GM03348 (cell line): ENCODE measurements around the gene S100PBP.
A peak's percentile ranks its signal among the peaks of the same experiment; 100 is the strongest.

ENCODE experiments used
- DNase-seq: peaks from one replicate; pipeline ENCODE4 v3.0.0; 2012; ENCODE audit warnings: low spot score

S100PBP gene

DNA sequence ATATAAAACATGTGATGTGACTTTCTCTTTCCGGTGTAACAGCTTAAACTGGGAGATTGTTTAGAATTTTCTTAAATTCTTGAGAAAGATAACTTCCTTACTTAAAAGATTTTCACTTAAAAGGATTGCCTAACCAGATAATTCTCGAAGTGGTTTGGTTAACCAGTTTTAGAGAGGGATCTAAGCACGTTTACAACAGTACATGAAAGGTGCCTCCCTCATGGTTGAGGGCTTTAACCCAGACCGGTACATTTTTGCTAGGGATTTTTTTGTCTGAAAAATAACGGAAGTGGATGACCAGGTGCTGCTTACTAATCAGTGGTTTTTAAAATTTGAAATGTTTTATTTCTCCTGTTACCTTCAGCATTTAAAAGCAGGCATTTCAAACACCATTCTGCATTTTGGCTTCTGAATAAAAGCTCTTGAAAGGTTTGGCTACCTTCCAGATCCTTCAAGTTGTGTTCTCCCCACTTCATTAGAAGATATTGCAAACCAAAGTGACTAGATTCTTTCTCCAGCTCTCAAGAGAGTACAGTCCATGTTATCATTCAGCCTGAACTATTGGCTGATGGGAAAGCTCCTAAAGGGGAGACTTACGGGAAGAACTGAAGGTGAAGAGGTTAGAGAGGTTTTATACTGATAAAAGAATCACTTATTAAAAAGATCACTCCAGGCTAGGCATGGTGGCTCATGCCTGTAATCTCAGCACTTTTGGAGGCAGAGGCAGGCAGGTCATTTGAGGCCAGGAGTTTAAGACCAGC is 12.8 kb downstream of the S100PBP start:
- no peak for DNase-seq

DNA sequence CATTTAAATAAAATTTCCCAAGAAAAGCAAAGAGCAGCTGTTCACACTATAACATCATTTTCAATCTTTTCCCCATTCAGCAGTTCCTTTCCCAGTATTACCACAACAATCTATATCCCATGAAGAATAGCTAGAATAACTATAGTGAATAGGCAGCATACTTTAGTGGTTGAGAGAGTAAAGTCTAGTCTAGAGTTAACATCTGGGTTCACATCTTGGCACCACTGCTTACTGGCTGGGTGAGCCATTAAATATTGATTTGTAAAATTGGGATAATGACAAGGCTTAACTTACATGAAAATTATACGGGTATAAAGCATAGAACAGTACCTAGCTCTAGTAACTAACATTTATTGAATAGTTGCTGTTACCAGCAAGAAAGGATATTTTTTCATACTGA is 14.4 kb downstream of the S100PBP start:
- DNase-seq = no peak

GRCh38 chr1:32848354-32849063 is 31.1 kb downstream of the S100PBP start:
- DNase-seq = no peak

GRCh38 chr1:32855861-32856617 is 38.6 kb downstream of the S100PBP start:
- DNase-seq = no peak

GRCh38 chr1:32858136-32858535 is 40.7 kb downstream of the S100PBP start:
- no peak for DNase-seq

DNA sequence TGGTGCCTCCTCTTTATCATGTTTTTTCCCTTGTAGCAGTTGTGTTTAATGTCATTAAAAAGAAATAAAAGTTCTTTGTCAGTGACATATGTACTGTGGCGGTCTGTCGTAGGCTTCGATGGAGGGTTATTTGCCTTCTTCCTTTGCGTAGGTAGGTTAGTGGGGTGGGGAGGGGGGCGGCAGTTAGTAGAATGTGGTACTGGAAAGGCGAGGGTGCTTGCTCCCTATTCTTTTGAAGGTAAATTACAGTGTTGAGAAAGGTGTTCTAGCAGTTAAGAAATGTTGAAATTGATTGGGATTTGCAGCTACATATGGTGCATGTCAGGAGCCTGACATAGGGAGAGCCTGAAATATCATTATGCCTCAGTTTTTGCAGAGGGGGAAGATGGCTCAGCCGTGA is 41.3 kb downstream of the S100PBP start:
- no peak for DNase-seq

DNA sequence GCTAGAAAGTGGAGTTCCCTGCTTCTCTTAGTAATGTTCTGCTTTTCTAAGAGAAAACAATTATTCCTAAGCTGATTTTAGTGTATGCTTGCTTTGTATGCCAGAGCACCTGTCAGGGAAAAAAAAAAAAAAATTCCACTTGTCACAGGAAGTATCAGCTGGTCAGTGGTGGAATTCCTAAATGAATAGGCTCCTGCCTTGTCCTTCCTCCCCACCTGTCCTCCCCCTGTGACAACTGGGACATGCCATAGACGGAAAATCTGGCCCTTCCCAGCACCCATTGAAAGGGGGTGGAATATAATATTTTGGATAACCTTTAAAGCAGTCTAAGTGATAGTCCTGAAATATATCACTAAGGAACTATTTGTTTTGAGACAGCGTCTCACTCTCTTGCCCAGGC is 42.5 kb downstream of the S100PBP start:
- DNase-seq = no peak

DNA sequence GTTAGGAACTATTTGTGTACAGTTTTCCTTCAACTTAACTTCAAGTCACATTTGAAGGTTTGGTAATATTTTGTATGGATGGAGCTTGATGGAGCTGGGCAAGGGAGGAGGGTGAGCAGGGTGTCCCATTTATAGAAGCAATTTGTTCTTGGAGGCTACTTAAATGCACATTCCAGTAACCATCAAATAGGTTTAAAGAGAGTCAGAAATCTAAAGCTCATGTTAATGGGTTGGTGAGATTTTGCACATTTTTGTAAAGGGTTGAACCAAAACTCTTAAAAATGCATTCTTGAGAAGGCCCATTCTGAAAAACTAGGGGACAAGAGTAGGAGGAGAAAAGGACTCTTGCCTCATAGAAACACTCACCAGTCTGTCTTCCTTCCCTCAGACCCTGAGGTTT is 43.1 kb downstream of the S100PBP start:
- DNase-seq = no peak

GRCh38 chr1:32861904-32862695 is 44.6 kb downstream of the S100PBP start:
- peak; percentile 48 for DNase-seq

DNA sequence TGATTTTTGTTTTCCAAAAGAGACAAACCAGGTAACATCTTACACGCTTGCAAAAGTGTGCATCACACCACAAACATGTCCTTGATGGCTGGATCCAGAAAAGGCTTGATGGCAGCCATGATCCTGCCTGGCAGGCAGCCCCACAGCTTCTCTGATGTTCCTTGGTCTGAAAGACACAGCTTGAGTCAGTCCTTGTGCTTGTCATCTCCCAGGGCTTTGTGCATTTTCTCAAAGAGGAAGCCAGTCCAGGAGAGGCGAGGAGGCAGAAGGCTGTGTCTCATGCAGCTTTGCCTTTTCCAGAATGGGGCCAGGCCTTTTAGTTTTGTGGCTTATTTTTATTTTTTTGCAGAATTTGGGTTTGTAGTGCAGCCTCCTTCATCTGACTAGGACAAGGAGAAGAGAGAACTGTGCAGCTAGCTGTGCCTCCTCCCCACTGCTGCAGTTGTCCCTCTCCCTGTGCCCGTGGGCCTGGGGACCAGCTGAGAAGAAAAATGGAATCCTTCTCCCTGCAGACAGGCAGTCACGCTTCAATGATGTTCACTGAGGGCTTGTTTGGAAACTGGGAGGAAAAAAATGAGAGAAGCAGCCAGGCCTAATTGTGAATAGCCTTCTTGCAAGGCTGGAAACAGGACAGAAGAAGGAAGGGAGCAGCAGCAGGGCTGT is 45.9 kb downstream of the S100PBP start:
- DNase-seq = no peak

GRCh38 chr1:32863881-32864245 is 46.4 kb downstream of the S100PBP start:
- DNase-seq = no peak

DNA sequence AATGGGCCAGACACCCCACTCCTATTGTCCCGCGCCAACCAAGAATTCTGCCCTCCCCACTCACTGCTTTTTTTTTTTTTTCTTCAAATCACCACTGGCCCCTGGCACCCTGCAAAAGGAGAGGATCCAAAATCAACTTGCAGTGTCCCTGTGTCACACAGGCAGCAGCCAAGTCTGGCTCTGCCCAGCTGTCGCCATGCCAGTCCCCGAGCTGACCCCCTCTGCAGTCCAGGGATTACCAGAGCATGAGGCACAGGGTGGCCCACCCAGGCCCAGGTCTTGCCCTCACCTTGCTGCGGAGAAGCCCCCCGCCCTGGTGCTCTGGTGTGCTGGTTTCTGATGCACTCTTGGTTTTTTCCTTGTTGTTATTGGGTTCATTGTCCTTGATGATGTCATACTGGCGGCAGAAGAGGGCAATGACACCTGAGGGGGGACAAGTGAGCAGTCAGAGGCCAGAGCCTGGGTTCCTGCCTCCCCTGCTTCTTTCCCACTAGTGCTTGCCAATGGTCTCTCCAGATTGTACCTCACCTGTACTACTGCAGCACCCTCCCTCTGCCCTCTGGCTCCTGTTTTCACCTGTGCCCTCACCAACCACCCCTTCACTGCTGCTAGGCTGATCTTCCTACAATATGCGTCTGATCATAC is 47.0 kb downstream of the S100PBP start:
- DNase-seq = no peak

DNA sequence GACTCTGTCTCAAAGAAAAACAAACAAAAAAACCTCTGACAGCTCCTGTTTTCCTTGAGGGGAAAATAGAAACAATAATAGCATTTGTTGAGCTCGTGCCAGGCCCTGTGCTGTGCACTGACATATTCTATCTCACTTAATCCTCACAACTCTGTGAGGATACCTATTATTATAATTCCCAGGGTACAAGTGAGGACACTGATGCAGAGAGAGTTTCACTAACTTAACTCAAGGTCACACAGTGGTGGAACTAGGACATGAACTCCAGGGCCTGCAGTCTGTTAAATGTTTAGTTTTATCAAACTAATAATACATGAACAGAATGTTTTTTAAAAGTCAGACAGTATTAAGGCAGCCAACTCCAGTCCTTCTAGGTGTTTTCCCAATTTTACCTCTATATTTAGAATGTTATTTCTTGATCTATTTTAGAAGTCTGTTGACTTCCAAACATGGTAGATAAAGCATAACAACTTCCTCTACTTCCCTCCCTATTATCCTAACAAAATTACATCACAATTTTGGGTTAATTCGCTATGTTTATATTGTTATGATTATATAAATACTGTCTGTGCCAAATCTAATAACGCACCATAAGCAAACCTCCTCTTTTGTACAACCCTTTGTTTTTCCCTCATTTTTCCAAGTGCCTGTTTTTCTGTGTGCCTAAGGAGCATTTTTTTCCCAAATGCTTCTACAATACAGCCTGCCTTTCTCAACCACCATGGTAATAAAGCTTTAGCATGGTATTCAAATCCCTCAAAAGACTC is 48.4 kb downstream of the S100PBP start:
- DNase-seq = no peak

GRCh38 chr1:32867151-32867550 is 49.7 kb downstream of the S100PBP start:
- DNase-seq = no peak

DNA sequence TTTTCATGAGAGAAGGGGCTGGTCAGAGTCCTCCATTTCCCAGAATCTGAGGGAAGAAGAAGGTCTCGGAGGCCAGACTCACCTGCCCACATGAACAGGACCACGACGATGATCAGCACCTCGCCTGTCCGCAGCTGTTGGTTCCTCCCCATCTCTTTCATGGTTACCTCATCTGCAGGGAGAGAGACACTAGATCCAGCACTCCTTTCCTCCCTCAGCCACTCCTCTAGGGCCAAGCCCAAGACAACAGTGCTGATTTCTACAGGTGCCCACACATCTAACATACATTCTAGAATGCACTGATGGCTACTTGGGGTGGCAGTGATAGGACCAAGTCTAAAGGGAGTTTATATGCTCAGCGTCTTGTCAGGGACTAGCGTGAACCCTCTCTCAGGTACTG is 50.2 kb downstream of the S100PBP start:
- no peak for DNase-seq

GRCh38 chr1:32868085-32868484 is 50.6 kb downstream of the S100PBP start:
- DNase-seq = no peak

GRCh38 chr1:32868806-32869455 is 51.5 kb downstream of the S100PBP start:
- no peak for DNase-seq

DNA sequence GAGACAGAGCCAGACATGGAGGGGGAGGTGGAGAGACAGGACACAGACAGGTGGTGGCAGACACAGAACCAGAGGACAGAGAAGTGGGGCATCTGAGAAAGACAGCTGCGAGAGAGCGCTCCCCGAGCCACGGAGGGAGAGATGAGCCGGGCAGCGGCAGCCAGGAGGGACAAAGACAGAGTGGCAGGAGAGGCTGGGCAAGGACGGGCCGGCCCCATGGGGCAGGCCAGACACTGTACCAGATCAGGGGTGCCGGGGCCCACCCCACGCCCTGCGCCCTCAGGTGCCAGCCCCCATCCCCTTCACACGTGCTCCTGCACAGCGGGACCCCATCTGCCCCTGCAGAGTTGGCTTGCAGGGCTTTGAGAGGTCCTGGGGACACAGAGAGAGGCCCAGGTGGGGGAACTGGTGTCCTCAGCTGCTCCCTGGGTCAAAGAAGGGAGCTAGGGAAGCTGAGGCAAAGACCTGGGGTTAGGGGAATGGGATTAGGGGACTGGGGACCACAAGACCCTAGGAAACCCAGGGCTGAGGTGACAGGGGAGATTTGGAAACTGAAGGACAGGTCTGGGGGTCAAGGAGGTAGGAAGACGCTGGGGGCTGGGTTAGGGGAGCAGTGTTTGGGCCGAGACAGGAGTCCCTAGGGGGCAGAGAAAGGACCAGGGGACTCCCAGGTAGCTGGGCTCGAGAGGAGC is 52.6 kb downstream of the S100PBP start:
- no peak for DNase-seq
